ACC112 (cell line): ENCODE measurements around the gene UTY.

Source experiments
- H2AFZ ChIP-seq: fragments of 200-600 bp; sonication (generic); one replicate; pipeline ENCODE4 v1.6.0; 2017; ENCODE audit warnings: antibody characterized with exemption, low read length; ENCODE audit not compliant: unreplicated experiment
- H3K27ac ChIP-seq: fragments of 200-600 bp; sonication (generic); 2 replicates; pipeline ENCODE4 v1.5.1; 2014; ENCODE audit warnings: low read depth, mild to moderate bottlenecking, antibody characterized with exemption, low read length, moderate library complexity
- H3K27me3 ChIP-seq: fragments of 200-600 bp; sonication (generic); 2 replicates; pipeline ENCODE4 v1.6.1; 2014; ENCODE audit warnings: mild to moderate bottlenecking, antibody characterized with exemption, low read length, moderate library complexity, mixed read lengths; ENCODE audit not compliant: insufficient read depth
- H3K36me3 ChIP-seq: fragments of 200-600 bp; sonication (generic); 2 replicates; pipeline ENCODE4 v1.6.1; 2016; ENCODE audit warnings: mild to moderate bottlenecking, antibody characterized with exemption, low read length, moderate library complexity, mixed read lengths; ENCODE audit not compliant: insufficient read depth
- H3K4me1 ChIP-seq: fragments of 200-600 bp; sonication (generic); one replicate; pipeline ENCODE4 v1.6.1; 2016; ENCODE audit warnings: low read length, mixed read lengths; ENCODE audit not compliant: insufficient read depth, unreplicated experiment, control insufficient read depth
- H3K4me3 ChIP-seq: fragments of 200-600 bp; sonication (generic); 2 replicates; pipeline ENCODE4 v1.5.1; 2014; ENCODE audit warnings: mild to moderate bottlenecking, low read depth, low read length
- H3K79me2 ChIP-seq: fragments of 200-600 bp; sonication (generic); one replicate; pipeline ENCODE4 v1.6.0; 2016; ENCODE audit warnings: low read length; ENCODE audit not compliant: control insufficient read depth, unreplicated experiment, insufficient read depth

Gene UTY

GRCh38 chrY:13479828-13480227 is at the start of gene UTY:
Gene UTY, minus strand, starts transcription at chrY:13480033. Its CDS starts 368 bp downstream, at chrY:13479665.
- Histone ChIP-seq H3K4me1 (peaks cover 9% of the 10 kb centered on the region), H3K4me3 (peak within 1 kb of the TSS; percentile 98), H3K36me3 (peaks cover 3% of the 10 kb centered on the region; the same call in 1 of the 2 replicates), H2AFZ (peak within 1 kb of the TSS; percentile 96), H3K79me2 (peaks cover 40% of the 10 kb centered on the region), H3K27me3 (no peaks in the 10 kb centered on the region), H3K27ac (peak within 1 kb of the TSS; percentile 93)

DNA sequence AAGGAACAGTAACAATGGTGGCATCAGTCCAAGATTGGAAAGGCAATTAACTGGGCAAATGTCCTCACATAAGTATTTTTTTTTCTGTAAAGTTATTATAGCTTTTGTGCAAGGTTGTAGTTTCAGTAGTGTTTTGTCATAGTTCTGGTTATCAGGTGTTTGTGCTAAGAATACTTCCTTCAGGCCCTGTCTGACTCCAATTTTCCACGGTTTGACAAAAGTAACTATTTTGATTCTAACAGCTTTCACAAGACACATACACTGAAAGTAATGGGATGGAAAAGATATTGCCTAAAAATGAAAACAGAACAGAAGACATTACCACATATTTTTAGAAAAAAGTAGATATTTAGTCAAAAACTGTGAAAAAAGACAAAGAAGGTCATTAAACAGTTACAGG is 40.6 kb upstream of the UTY start:
- H2AFZ ChIP-seq, result no peak overlapping the region

DNA sequence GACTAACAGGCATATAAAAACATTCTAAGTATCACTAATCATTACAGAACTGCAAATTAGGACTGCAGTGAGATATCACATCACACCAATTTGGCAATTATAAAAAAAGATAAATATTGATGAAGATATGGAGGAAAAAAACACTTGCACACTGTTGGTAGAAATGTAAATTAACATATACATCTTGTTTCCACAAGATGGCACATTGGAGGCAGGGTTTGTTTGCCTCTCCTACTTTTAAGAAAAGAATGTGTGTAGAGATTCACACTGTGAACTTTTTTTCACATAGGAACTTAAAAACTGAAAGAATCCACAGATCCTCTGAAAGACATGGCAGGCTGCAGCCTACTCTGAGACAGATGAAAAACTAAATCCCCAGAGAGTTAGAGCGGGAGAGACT is 21.4 kb upstream of the UTY start:
- no peaks in the 10 kb centered on the region for H3K79me2 ChIP-seq
- H3K36me3 ChIP-seq, result no peaks in the 10 kb centered on the region
- no peak overlapping the region for H3K27ac ChIP-seq
- no peak overlapping the region for H2AFZ ChIP-seq
- H3K27me3 ChIP-seq, result no peaks in the 10 kb centered on the region; the same call in 1 of the 2 replicates
- no peaks in the 10 kb centered on the region for H3K4me1 ChIP-seq
- no peak overlapping the region for H3K4me3 ChIP-seq

More for the DNA sequence above, 40.6 kb upstream of the UTY start:
- Histone ChIP-seq H3K4me1 (no peaks in the 10 kb centered on the region), H3K27ac (no peak overlapping the region), H3K36me3 (no peaks in the 10 kb centered on the region), H3K27me3 (no peaks in the 10 kb centered on the region), H3K4me3 (no peak overlapping the region), H3K79me2 (no peaks in the 10 kb centered on the region)

GRCh38 chrY:13493737-13494136 is 13.9 kb upstream of the UTY start:
- H3K36me3 ChIP-seq, result no peaks in the 10 kb centered on the region
- no peak overlapping the region for H3K27ac ChIP-seq
- H3K4me3 ChIP-seq, result no peak overlapping the region
- H3K27me3 ChIP-seq, result no peaks in the 10 kb centered on the region
- H3K4me1 ChIP-seq, result no peaks in the 10 kb centered on the region
- H2AFZ ChIP-seq, result no peak overlapping the region
- H3K79me2 ChIP-seq, result no peaks in the 10 kb centered on the region

DNA sequence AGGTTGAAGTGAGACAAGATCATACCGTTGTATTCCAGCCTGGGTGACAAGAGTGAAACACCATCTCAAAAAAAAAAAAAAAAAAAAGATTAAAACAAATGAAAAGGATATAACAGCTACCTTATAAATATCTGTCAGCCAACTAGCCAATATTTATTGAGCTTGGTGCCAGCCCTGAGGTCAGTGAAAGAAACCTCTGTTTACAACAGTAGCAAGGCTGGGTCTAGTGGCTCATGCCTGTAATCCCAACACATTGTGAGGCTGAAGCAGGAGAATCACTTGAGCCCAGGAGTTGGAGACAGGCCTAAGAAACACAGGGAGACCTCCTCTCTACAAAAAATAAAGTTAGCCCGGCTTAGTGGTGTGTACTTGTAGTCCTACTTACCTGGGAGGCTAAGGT is 12.6 kb upstream of the UTY start:
- no peak overlapping the region for H3K27ac ChIP-seq
- H3K27me3 ChIP-seq, result no peaks in the 10 kb centered on the region
- H3K4me1 ChIP-seq, result no peaks in the 10 kb centered on the region
- H3K79me2 ChIP-seq, result no peaks in the 10 kb centered on the region
- H3K36me3 ChIP-seq, result no peaks in the 10 kb centered on the region
- H3K4me3 ChIP-seq, result no peak overlapping the region
- H2AFZ ChIP-seq, result no peak overlapping the region

- Histone ChIP-seq H3K27me3 (no peaks in the 10 kb centered on the region), H3K27ac (no peak overlapping the region), H3K4me1 (no peaks in the 10 kb centered on the region), H3K79me2 (no peaks in the 10 kb centered on the region), H3K4me3 (no peak overlapping the region), H3K36me3 (no peaks in the 10 kb centered on the region), H2AFZ (no peak overlapping the region)
Measured at GRCh38 chrY:13488738-13489137, 8.9 kb upstream of the UTY start.

- H3K36me3 ChIP-seq, result peaks cover 3% of the 10 kb centered on the region; the same call in 1 of the 2 replicates
- H3K27ac ChIP-seq, result peak overlapping the region; percentile 93
- H2AFZ ChIP-seq, result peak overlapping the region; percentile 96
- peak overlapping the region; percentile 98 for H3K4me3 ChIP-seq
- H3K27me3 ChIP-seq, result no peaks in the 10 kb centered on the region
- peaks cover 13% of the 10 kb centered on the region for H3K4me1 ChIP-seq
- H3K79me2 ChIP-seq, result peaks cover 47% of the 10 kb centered on the region
Measured at GRCh38 chrY:13479121-13479711, 617 bp downstream of the UTY start.

DNA sequence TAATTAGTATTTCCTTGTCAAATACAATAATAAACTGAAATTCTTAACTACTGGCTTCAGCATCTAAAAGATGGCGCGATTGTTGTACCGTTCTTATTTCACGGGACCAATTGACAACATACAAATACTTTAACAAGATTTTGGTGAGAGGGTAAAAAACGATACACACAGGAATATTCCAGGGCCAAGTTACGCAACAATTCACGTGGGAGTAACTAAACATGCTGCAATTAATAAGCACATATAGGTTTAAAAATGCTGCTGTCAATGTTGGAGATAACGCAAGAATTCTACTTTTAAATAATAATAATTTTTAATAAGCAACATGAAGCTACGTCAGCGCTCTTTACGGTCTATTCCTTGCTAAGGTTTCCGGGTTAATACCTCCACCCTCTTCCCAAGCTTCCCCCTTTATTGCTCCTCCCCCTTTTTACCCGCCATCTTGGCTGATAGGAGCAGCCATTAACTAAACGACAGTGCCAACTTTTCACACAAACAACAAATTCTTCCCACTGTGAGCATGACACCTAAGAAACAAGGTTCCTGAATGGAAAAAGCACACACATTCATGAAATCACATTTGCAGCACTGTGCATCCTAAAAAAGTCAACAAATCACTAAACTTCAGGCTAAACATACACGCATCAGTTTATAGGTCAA is 1.6 kb downstream of the UTY start:
- peaks cover 54% of the 10 kb centered on the region for H3K79me2 ChIP-seq
- peak overlapping the region; percentile 98 for H3K4me3 ChIP-seq
- H3K36me3 ChIP-seq, result peaks cover 3% of the 10 kb centered on the region; the same call in 1 of the 2 replicates
- no peaks in the 10 kb centered on the region for H3K27me3 ChIP-seq
- H3K27ac ChIP-seq, result peak overlapping the region; percentile 93
- H2AFZ ChIP-seq, result peak overlapping the region; percentile 96
- peaks cover 13% of the 10 kb centered on the region for H3K4me1 ChIP-seq

- Histone ChIP-seq H3K36me3 (peaks cover 3% of the 10 kb centered on the region; the same call in 1 of the 2 replicates), H2AFZ (no peak overlapping the region), H3K27ac (peak overlapping the region; percentile 26; the same call in 1 of the 2 replicates), H3K79me2 (peaks cover 81% of the 10 kb centered on the region), H3K27me3 (no peaks in the 10 kb centered on the region), H3K4me3 (peak overlapping the region; percentile 21; the same call in 1 of the 2 replicates), H3K4me1 (peaks cover 13% of the 10 kb centered on the region)
Measured at GRCh38 chrY:13474997-13475396, 4.8 kb downstream of the UTY start.

DNA sequence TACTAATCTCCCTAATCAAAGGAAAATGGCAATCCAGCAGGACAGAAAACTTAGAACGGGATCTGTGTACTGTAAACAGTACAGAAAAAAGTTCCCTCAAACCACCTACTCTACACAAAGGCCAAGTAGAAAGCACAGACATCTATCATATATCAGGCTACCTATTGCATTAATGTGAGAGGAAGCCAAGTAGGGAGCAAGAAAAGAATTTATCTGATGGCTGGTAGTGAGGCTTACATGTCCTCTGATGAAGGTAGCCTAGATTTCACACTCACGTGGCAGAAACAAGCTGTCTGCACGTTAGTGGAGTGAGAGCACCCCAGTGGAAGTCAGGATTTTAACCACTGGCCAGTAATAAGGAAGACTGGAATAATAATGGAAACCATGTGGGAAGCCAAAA is 28.3 kb downstream of the UTY start:
- H3K4me1 ChIP-seq, result no peaks in the 10 kb centered on the region
- H3K36me3 ChIP-seq, result no peaks in the 10 kb centered on the region
- H3K79me2 ChIP-seq, result peaks cover 45% of the 10 kb centered on the region
- no peak overlapping the region for H3K27ac ChIP-seq
- H3K4me3 ChIP-seq, result no peak overlapping the region
- H2AFZ ChIP-seq, result no peak overlapping the region
- H3K27me3 ChIP-seq, result no peaks in the 10 kb centered on the region

- Histone ChIP-seq H3K4me1 (no peaks in the 10 kb centered on the region), H3K27ac (no peak overlapping the region), H3K79me2 (peaks cover 41% of the 10 kb centered on the region), H3K36me3 (no peaks in the 10 kb centered on the region), H3K27me3 (no peaks in the 10 kb centered on the region), H3K4me3 (no peak overlapping the region), H2AFZ (no peak overlapping the region)
Measured at GRCh38 chrY:13450596-13451130, 29.2 kb downstream of the UTY start.
